HEK293 (cell line): ENCODE data around the gene COL11A2.

Experiments
- CTCF ChIA-PET: fragments of 350-600 bp; formaldehyde crosslinking; extraction: SDS; loops from one replicate; lab custom pipeline; 2021; ENCODE audit warnings: antibody characterized with exemption; lab: Yijun Ruan, JAX
- POLR2A ChIA-PET: fragments of 300-600 bp; formaldehyde crosslinking; extraction: SDS; loops from one replicate; lab custom pipeline; 2020; ENCODE audit warnings: antibody characterized with exemption, inconsistent platforms; lab: Yijun Ruan, JAX
- H3K27ac ChIP-seq: fragments of 200-500 bp; sonication (Bioruptor generic); 2 replicates; pipeline ENCODE4 v1.5.1; 2014; ENCODE audit warnings: low read depth, low read length, control low read depth, inconsistent platforms; ENCODE audit errors: extremely low read depth
- H3K36me3 ChIP-seq, 2 experiments: fragments of 200-500 bp in 1 of 2; sonication (Bioruptor generic) in 1 of 2; 1 replicate in 1 of 2; 2 replicates in 1 of 2; pipeline ENCODE4 v1.5.1; 2014 to 2017; ENCODE audit warnings: inconsistent platforms in 2 of 2, low read length in 2 of 2; ENCODE audit not compliant: control insufficient read depth in 2 of 2, insufficient read depth in 1 of 2
- H3K4me1 ChIP-seq: fragments of 200-500 bp; sonication (Bioruptor generic); 2 replicates; pipeline ENCODE4 v1.5.1; 2014; ENCODE audit warnings: mild to moderate bottlenecking, low read length, inconsistent platforms; ENCODE audit not compliant: control insufficient read depth, insufficient read depth
- H3K4me3 ChIP-seq: 2 replicates; pipeline ENCODE4 v1.5.1; 2011; ENCODE audit warnings: low read depth, mild to moderate bottlenecking, control low read depth, low read length, moderate library complexity
- H3K9me3 ChIP-seq: fragments of 200-500 bp; sonication (Bioruptor generic); 2 replicates; pipeline ENCODE4 v1.5.1; 2014; ENCODE audit warnings: low read depth, low read length, inconsistent platforms; ENCODE audit not compliant: control insufficient read depth, insufficient read depth
- INSM2 ChIP-seq: fragments of 450-650 bp; formaldehyde crosslinking; IDR thresholded peaks from 2 replicates; pipeline ENCODE4 v1.5.1; 2016; ENCODE audit warnings: missing biosample characterization, missing genetic modification characterization
- KLF16 ChIP-seq: fragments of 450-650 bp; formaldehyde crosslinking; IDR thresholded peaks from 2 replicates; pipeline ENCODE4 v1.5.1; 2017; ENCODE audit warnings: missing biosample characterization, missing genetic modification characterization
- MYNN ChIP-seq: fragments of 450-650 bp; formaldehyde crosslinking; IDR thresholded peaks from 2 replicates; pipeline ENCODE4 v1.5.1; 2016; ENCODE audit warnings: missing biosample characterization, missing genetic modification characterization, borderline replicate concordance
- YY2 ChIP-seq: fragments of 450-650 bp; formaldehyde crosslinking; IDR thresholded peaks from 2 replicates; pipeline ENCODE4 v1.5.1; 2016; ENCODE audit warnings: missing biosample characterization, missing genetic modification characterization
- ZBTB26 ChIP-seq: fragments of 450-650 bp; formaldehyde crosslinking; optimal IDR thresholded peaks from 2 replicates; pipeline ENCODE3; 2016; ENCODE audit warnings: missing biosample characterization, mild to moderate bottlenecking, missing genetic modification characterization
- ZFHX2 ChIP-seq: fragments of 450-650 bp; formaldehyde crosslinking; conservative IDR thresholded peaks from 2 replicates; pipeline ENCODE4 v1.5.1; 2016; ENCODE audit warnings: missing biosample characterization, missing genetic modification characterization
- ZFP69B ChIP-seq: fragments of 450-650 bp; formaldehyde crosslinking; IDR thresholded peaks from 2 replicates; pipeline ENCODE4 v1.5.1; 2016; ENCODE audit warnings: missing biosample characterization, missing genetic modification characterization
- ZNF140 ChIP-seq: fragments of 450-650 bp; formaldehyde crosslinking; IDR thresholded peaks from 2 replicates; pipeline ENCODE4 v1.5.1; 2016; ENCODE audit warnings: missing biosample characterization, missing genetic modification characterization
- ZNF16 ChIP-seq: fragments of 450-650 bp; formaldehyde crosslinking; IDR thresholded peaks from 2 replicates; pipeline ENCODE4 v1.5.1; 2016; ENCODE audit warnings: low read depth, missing biosample characterization, missing genetic modification characterization
- ZNF223 ChIP-seq: fragments of 450-650 bp; formaldehyde crosslinking; IDR thresholded peaks from 2 replicates; pipeline ENCODE4 v1.5.1; 2016; ENCODE audit warnings: missing biosample characterization, missing genetic modification characterization
- ZNF23 ChIP-seq: fragments of 450-650 bp; formaldehyde crosslinking; IDR thresholded peaks from 2 replicates; pipeline ENCODE4 v1.5.1; 2016; ENCODE audit warnings: missing biosample characterization, missing genetic modification characterization, borderline replicate concordance
- ZNF302 ChIP-seq: fragments of 450-650 bp; formaldehyde crosslinking; IDR thresholded peaks from 2 replicates; pipeline ENCODE4 v1.5.1; 2016; ENCODE audit warnings: missing biosample characterization, missing genetic modification characterization, low read depth
- ZNF391 ChIP-seq: fragments of 450-650 bp; formaldehyde crosslinking; IDR thresholded peaks from 2 replicates; pipeline ENCODE4 v1.5.1; 2016; ENCODE audit warnings: low read depth, missing biosample characterization, missing genetic modification characterization, borderline replicate concordance
- ZNF449 ChIP-seq: fragments of 450-650 bp; formaldehyde crosslinking; IDR thresholded peaks from 2 replicates; pipeline ENCODE4 v1.5.1; 2017; ENCODE audit warnings: missing biosample characterization, mild to moderate bottlenecking, missing genetic modification characterization, moderate library complexity
- ZNF513 ChIP-seq: fragments of 450-650 bp; IDR thresholded peaks from 2 replicates; pipeline ENCODE4 v1.5.1; 2018; ENCODE audit warnings: missing biosample characterization, missing genetic modification characterization
- ZNF544 ChIP-seq: fragments of 450-650 bp; formaldehyde crosslinking; IDR thresholded peaks from 2 replicates; pipeline ENCODE4 v1.5.0; 2017; ENCODE audit warnings: missing biosample characterization, missing genetic modification characterization
- ZNF596 ChIP-seq: fragments of 450-650 bp; IDR thresholded peaks from 2 replicates; pipeline ENCODE4 v1.5.0; 2018; ENCODE audit warnings: missing biosample characterization, mild to moderate bottlenecking, missing genetic modification characterization, moderate library complexity
- ZNF658 ChIP-seq: fragments of 450-650 bp; formaldehyde crosslinking; IDR thresholded peaks from 2 replicates; pipeline ENCODE4; 2016; ENCODE audit warnings: missing biosample characterization, missing genetic modification characterization
- ZNF670 ChIP-seq: fragments of 450-650 bp; formaldehyde crosslinking; IDR thresholded peaks from 2 replicates; pipeline ENCODE4 v1.5.1; 2016; ENCODE audit warnings: missing biosample characterization, missing genetic modification characterization, low read depth
- ZNF677 ChIP-seq: fragments of 450-650 bp; IDR thresholded peaks from 2 replicates; pipeline ENCODE4 v1.5.0; 2018; ENCODE audit warnings: missing biosample characterization, mild to moderate bottlenecking, missing genetic modification characterization, moderate library complexity
- ZNF792 ChIP-seq: fragments of 450-650 bp; formaldehyde crosslinking; IDR thresholded peaks from 2 replicates; pipeline ENCODE4 v1.5.1; 2016; ENCODE audit warnings: missing biosample characterization, missing genetic modification characterization
- ZSCAN16 ChIP-seq: fragments of 450-650 bp; formaldehyde crosslinking; IDR thresholded peaks from 2 replicates; pipeline ENCODE4 v1.5.1; 2016; ENCODE audit warnings: missing biosample characterization, missing genetic modification characterization
- ZSCAN18 ChIP-seq: fragments of 450-650 bp; formaldehyde crosslinking; IDR thresholded peaks from 2 replicates; pipeline ENCODE4 v1.5.1; 2016; ENCODE audit warnings: missing biosample characterization, missing genetic modification characterization
- ZSCAN30 ChIP-seq: fragments of 450-650 bp; IDR thresholded peaks from 2 replicates; pipeline ENCODE4 v1.5.1; 2018; ENCODE audit warnings: missing biosample characterization, mild to moderate bottlenecking, missing genetic modification characterization, moderate library complexity
- ZSCAN5A ChIP-seq: fragments of 450-650 bp; formaldehyde crosslinking; IDR thresholded peaks from 2 replicates; pipeline ENCODE4 v1.5.1; 2016; ENCODE audit warnings: missing biosample characterization, missing genetic modification characterization

Gene COL11A2

GRCh38 chr6:33140556-33140955, 51.7 kb downstream of the COL11A2 start (continued):
- no peak for TF ChIP-seq ZBTB26 (tag by site-specific recombination)
- no peak for TF ChIP-seq ZNF23
- no peak for TF ChIP-seq ZNF140 (tag by site-specific recombination)

- Histone ChIP-seq H3K36me3 (no peaks in the 10 kb centered on the region), H3K4me1 (no peaks in the 10 kb centered on the region), H3K4me3 (no peak overlapping the region), H3K27ac (no peak overlapping the region), H3K9me3 (no peaks in the 10 kb centered on the region)
- ChIA-PET CTCF (interaction anchor here (0.6 to 3.2 kb wide), 6 partner anchors 9 to 425 kb away, joined by 3 to 22 read pairs (median 4); no protein-coding TSS in a partner anchor), POLR2A (no interaction called here)
- no peak for TF ChIP-seq ZNF596 (tag by site-specific recombination)
- no peak for TF ChIP-seq INSM2 (tag by site-specific recombination)
- TF ChIP-seq ZNF792 (tag by site-specific recombination), result no peak
- TF ChIP-seq ZSCAN30 (tag by site-specific recombination), result no peak
- no peak for TF ChIP-seq ZNF658
- TF ChIP-seq ZNF16, result no peak
- TF ChIP-seq KLF16 (tag by site-specific recombination), result no peak
- no peak for TF ChIP-seq ZSCAN5A
- TF ChIP-seq ZNF677 (tag by site-specific recombination), result no peak
- TF ChIP-seq ZFHX2, result no peak
- no peak for TF ChIP-seq ZNF223 (tag by site-specific recombination)
- TF ChIP-seq ZNF513 (tag by site-specific recombination), result no peak
- no peak for TF ChIP-seq ZFP69B (tag by site-specific recombination)
Measured at GRCh38 chr6:33139596-33140206, 52.6 kb downstream of the COL11A2 start.

- CTCF ChIA-PET, result interaction anchor here (0.6 to 2.6 kb wide), 13 partner anchors 10 to 270 kb away, joined by 3 to 11 read pairs (median 4); no protein-coding TSS in a partner anchor
- POLR2A ChIA-PET, result interaction anchor here (0.6 kb wide), 1 partner anchor 115 kb away, joined by 3 read pairs; no protein-coding TSS in a partner anchor
- TF ChIP-seq ZNF449 (no peak), ZNF544 (tag by site-specific recombination) (no peak), MYNN (tag by site-specific recombination) (no peak), ZSCAN30 (tag by site-specific recombination) (no peak), YY2 (no peak), ZSCAN16 (tag by site-specific recombination) (no peak), ZNF670 (no peak), ZSCAN18 (no peak), ZNF302 (tag by site-specific recombination) (no peak), ZNF391 (tag by site-specific recombination) (no peak)
Measured at GRCh38 chr6:33136310-33136900, 55.9 kb downstream of the COL11A2 start.

More at GRCh38 chr6:33136310-33136900, 55.9 kb downstream of the COL11A2 start:
- Histone ChIP-seq H3K4me3 (no peak overlapping the region), H3K9me3 (no peaks in the 10 kb centered on the region), H3K36me3 (no peaks in the 10 kb centered on the region), H3K27ac (no peak overlapping the region), H3K4me1 (no peaks in the 10 kb centered on the region)
